ENCODE data around the gene OGFOD1.

- no peak for TF ChIP-seq CTCF (IDR thresholded peaks at IDR 0.05)
- no peak for TF ChIP-seq POLR2A (IDR thresholded peaks at IDR 0.05)
- TF ChIP-seq POLR2AphosphoS5 (IDR thresholded peaks at IDR 0.05; ENCODE audit: insufficient read depth in 1 of 2, low read depth in 1 of 2): no peak
Observed at GRCh38 chr16:56463153-56463552, 11.8 kb downstream of the OGFOD1 start.

All from vagina (tissue), 2 donors.